Endothelial cell of umbilical vein (primary cell): ENCODE results near the gene BTBD10.

Experiments used
- CTCF ChIP-seq, 2 donors: IDR thresholded peaks; 1 replicate in 1 of 2; 2 replicates in 1 of 2; pipeline ENCODE4 v1.5.1; 2011; ENCODE audit warnings: low read length in 2 of 2, mild to moderate bottlenecking in 2 of 2, moderate library complexity in 2 of 2, control low read depth in 1 of 2, inconsistent platforms in 1 of 2, low read depth in 1 of 2; ENCODE audit not compliant: insufficient read depth in 1 of 2; ENCODE audit errors: extremely low read depth in 1 of 2
- EZH2 ChIP-seq: IDR thresholded peaks from 2 replicates; pipeline ENCODE4 v1.6.1; 2012; ENCODE audit warnings: borderline replicate concordance, low read depth, mild to moderate bottlenecking, moderate library complexity, low read length, inconsistent platforms; ENCODE audit not compliant: severe bottlenecking
- FOS ChIP-seq: IDR thresholded peaks from 2 replicates; pipeline ENCODE4 v1.6.1; 2011; ENCODE audit warnings: mild to moderate bottlenecking, low read length, moderate library complexity, borderline replicate concordance; ENCODE audit not compliant: insufficient read depth
- JUN ChIP-seq: IDR thresholded peaks from 2 replicates; pipeline ENCODE4 v1.6.1; 2011; ENCODE audit warnings: borderline replicate concordance, low read depth; ENCODE audit not compliant: insufficient read length, insufficient read depth
- MAX ChIP-seq: IDR thresholded peaks from 2 replicates; pipeline ENCODE4 v1.6.1; 2011; ENCODE audit not compliant: insufficient read depth, insufficient read length
- MYC ChIP-seq: IDR thresholded peaks from one replicate; pipeline ENCODE4 v1.6.1; 2011; ENCODE audit warnings: mild to moderate bottlenecking, low read depth, low read length
- POLR2A ChIP-seq: IDR thresholded peaks from 2 replicates; pipeline ENCODE4 v1.6.1; 2012; ENCODE audit warnings: low read depth, mild to moderate bottlenecking, control low read depth, low read length

GRCh38 chr11:13338427-13339069 is 124.5 kb downstream of the BTBD10 start:
- TF ChIP-seq CTCF (IDR thresholded peaks at IDR 0.05; ENCODE audit: extremely low read depth in 1 of 2, insufficient read depth in 1 of 2, low read depth in 1 of 2, low read length in 2 of 2) (no peak), EZH2 (no peak), POLR2A (no peak), MYC (no peak), JUN (no peak), MAX (no peak), FOS (no peak)
